ENCODE results near the gene RNU6-1. TPM values are rescaled to one million over a fixed set of nuclear protein-coding genes. Genes with fewer than 3 reads are reported as not detected.

RNU6-1 gene
- total and polyA plus RNA-seq, 7 donors: not detected

- Histone ChIP-seq H3K9me3 (no peaks in the 10 kb centered on the region), H3K27ac (no peak overlapping the region), H3K36me3 (ENCODE audit: insufficient read depth in 1 of 2, low read depth in 1 of 2) (no peaks in the 10 kb centered on the region), H3K27me3 (ENCODE audit: insufficient read depth in 3 of 3, low read length in 2 of 3) (peaks cover 0 to 73% (median 39%) of the 10 kb centered on the region in 3 donors), H3K4me1 (peaks cover 11% of the 10 kb centered on the region), H3K4me3 (peak overlapping the region; percentile 51)
- ATAC-seq (no peak), DNase-seq (peak in 1 of 2 donors; percentile 39)
- 34 to 38% (median 34%) methylated on average over 31 to 32 of the region's 32 CpGs for WGBS, 3 donors
- intact Hi-C loops (cut with DNase I): loop anchor here in 1 of 2 donors (10.0 kb wide), 2 partner anchors 328 to 378 kb away; no protein-coding TSS in a partner anchor
- no peak for TF ChIP-seq CTCF (IDR thresholded peaks at IDR 0.05)
Measured at GRCh38 chr15:67832897-67833709, 6.7 kb downstream of the RNU6-1 start.

DNA sequence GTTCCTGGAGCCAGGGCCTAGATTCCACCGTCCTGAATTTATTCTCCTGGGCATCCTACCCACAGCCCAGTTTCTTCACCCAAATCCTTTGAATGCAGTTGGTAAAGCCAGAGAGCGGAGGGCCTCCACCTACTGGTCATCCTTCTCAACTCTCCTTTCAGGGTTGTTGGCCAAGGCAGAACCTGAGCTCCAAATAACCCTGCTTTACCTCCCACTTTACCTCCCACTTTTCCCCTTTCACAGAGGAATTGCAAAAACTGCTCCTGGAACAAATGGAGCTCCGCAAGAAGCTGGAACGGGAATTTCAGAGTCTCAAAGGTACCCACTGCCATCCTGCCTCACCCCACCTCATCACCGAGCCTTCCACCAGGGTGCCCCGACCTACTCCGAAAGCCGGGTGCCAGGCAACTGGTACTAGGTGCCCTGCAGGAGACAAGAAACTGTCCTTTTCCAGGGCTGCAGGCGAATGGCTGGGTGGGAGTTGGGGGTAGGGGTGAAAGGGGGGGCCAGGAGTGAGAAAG lies 7.8 kb downstream of the RNU6-1 start:
- no peak overlapping the region for H3K27ac ChIP-seq
- peaks cover 0 to 83% (median 43%) of the 10 kb centered on the region in 3 donors for H3K27me3 ChIP-seq (ENCODE audit: insufficient read depth in 3 of 3, low read length in 2 of 3)
- H3K4me3 ChIP-seq: no peak overlapping the region
- intact Hi-C loops (cut with DNase I): loop anchor here in 1 of 2 donors (10.0 kb wide), 2 partner anchors 327 to 377 kb away; no protein-coding TSS in a partner anchor
- peak in 1 of 2 donors; percentile 29 for DNase-seq
- no peak for ATAC-seq
- H3K9me3 ChIP-seq: no peaks in the 10 kb centered on the region
- no peak for TF ChIP-seq CTCF (IDR thresholded peaks at IDR 0.05)
- H3K36me3 ChIP-seq (ENCODE audit: insufficient read depth in 1 of 2, low read depth in 1 of 2): no peaks in the 10 kb centered on the region
- 49 to 53% (median 50%) methylated on average over 9 of the region's 9 CpGs for WGBS, 3 donors
- peaks cover 11% of the 10 kb centered on the region for H3K4me1 ChIP-seq

DNA sequence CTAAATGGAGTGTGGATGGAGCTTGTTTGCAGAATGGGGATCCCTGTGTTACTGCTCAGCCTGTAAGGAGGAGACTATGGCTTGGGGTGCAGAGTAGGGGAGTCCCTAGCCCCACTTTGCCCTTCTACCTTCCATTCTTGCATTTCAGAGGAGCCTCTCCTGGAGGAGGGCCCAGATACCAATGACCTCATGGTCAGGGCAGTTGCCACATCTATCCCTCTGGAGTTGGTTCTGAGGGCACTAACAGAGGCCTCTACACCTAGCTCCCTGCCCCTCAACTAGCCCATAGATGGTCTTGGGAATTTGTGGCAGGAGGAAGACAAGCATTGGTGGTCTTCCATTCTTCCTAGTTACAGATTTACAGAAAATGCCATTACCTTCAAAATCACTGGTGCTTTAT lies 8.5 kb downstream of the RNU6-1 start:
- Histone ChIP-seq H3K4me1 (peaks cover 11% of the 10 kb centered on the region), H3K27ac (no peak overlapping the region), H3K27me3 (ENCODE audit: insufficient read depth in 3 of 3, low read length in 2 of 3) (peaks cover 0 to 90% (median 48%) of the 10 kb centered on the region in 3 donors), H3K4me3 (no peak overlapping the region), H3K9me3 (no peaks in the 10 kb centered on the region), H3K36me3 (ENCODE audit: insufficient read depth in 1 of 2, low read depth in 1 of 2) (no peaks in the 10 kb centered on the region)
- no peak for TF ChIP-seq CTCF (IDR thresholded peaks at IDR 0.05)
- ATAC-seq (no peak), DNase-seq (peak in 1 of 2 donors; percentile 12)
- intact Hi-C loops (cut with DNase I): loop anchor here in 1 of 2 donors (10.0 kb wide), 2 partner anchors 327 to 377 kb away; no protein-coding TSS in a partner anchor

DNA sequence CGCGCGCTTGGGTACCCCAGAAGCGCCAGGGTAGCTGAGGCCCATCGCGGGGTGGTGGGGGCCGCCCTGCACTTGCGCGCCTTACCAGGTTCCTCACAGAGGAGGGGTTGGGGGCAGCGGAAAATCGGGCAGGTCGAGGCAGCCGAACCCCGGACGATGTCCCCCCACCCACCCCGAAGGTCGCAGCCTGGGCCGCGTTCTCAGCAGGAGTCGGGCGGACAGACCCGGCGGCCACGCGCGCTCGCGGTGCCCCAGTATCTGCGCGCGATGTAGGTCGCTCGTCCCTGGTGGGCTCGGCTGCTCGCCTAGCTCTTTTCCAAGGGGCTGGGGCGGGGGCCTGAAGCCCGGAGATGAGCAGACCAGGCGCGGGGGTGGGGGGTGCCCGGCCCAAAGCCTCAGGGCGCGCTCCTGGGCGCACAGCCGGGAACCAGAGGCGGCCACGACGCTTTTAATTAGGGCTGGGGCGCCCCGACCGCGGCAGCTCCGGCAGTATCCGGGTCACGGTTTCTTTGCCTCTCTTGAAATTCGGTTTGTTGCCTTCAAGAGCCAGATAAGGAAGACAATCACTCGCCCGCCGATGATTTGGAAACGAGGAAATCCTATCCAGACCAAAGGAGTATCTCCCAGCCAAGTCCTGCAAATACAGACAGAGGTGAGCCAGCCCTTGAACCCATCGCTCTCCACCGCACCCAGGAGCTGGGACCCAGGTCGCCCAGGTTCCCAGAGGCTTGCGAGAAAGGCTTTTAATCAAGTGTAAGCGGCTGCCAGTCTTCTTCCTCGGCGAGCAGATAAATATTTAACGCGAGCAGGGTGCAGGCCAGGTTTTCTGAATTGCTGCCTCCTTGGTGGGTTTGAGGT lies 10.0 kb downstream of the RNU6-1 start:
- peaks cover 0 to 97% (median 58%) of the 10 kb centered on the region in 3 donors for H3K27me3 ChIP-seq (ENCODE audit: insufficient read depth in 3 of 3, low read length in 2 of 3)
- TF ChIP-seq CTCF (IDR thresholded peaks at IDR 0.05): no peak
- H3K4me3 ChIP-seq: no peak overlapping the region
- intact Hi-C loops (cut with DNase I): loop anchor here in 1 of 2 donors (10.0 kb wide), 2 partner anchors 325 to 375 kb away; no protein-coding TSS in a partner anchor
- H3K9me3 ChIP-seq: no peaks in the 10 kb centered on the region
- ATAC-seq: no peak
- WGBS, 3 donors: 40 to 56% (median 54%) methylated on average over 49 to 68 of the region's 68 CpGs
- no peak overlapping the region for H3K27ac ChIP-seq
- peaks cover 15% of the 10 kb centered on the region for H3K4me1 ChIP-seq
- peak in 1 of 2 donors; percentile 44 for DNase-seq
- no peaks in the 10 kb centered on the region for H3K36me3 ChIP-seq (ENCODE audit: insufficient read depth in 1 of 2, low read depth in 1 of 2)
